Heart right ventricle (tissue), 16 donors: ENCODE data around the gene ANKRD6. TPM values are rescaled to one million over a fixed set of nuclear protein-coding genes. Genes with fewer than 3 reads are reported as not detected.

Experiments
- ATAC-seq, 8 donors: fragments of 200-7000 bp; cut with Tn5 transposase; one replicate each; pipeline ENCODE4 v1.9.1; 2020; ENCODE audit warnings: mild to moderate bottlenecking in 8 of 8, moderate library complexity in 8 of 8, moderate number of reproducible peaks in 1 of 8
- DNase-seq, 2 donors: peaks; one replicate each; pipeline ENCODE4 v3.0.0-alpha.2; 2020
- H3K27ac ChIP-seq, 10 donors: fragments of 200-600 bp; sonication (generic) in 2 of 10; one replicate each; pipeline versions ENCODE4 v1.5.0 to v1.8.0; 2020 to 2022; ENCODE audit warnings: mild to moderate bottlenecking in 3 of 10
- H3K27me3 ChIP-seq, 7 donors: fragments of 200-600 bp; one replicate each; pipeline ENCODE4 v1.8.0; 2021 to 2022; ENCODE audit warnings: mild to moderate bottlenecking in 2 of 7
- H3K36me3 ChIP-seq, 9 donors: fragments of 200-600 bp; sonication (generic) in 1 of 9; one replicate each; pipeline versions ENCODE4 v1.5.0 to v1.8.0; 2020 to 2022; ENCODE audit warnings: mild to moderate bottlenecking in 2 of 9
- H3K4me1 ChIP-seq, 9 donors: fragments of 200-600 bp; sonication (generic) in 1 of 9; one replicate each; pipeline versions ENCODE4 v1.5.0 to v1.8.0; 2020 to 2022; ENCODE audit warnings: mild to moderate bottlenecking in 4 of 9
- H3K4me3 ChIP-seq, 10 donors: fragments of 200-600 bp; sonication (generic) in 2 of 10; one replicate each; pipeline versions ENCODE4 v1.5.0 to v1.8.0; 2020 to 2022; ENCODE audit warnings: mild to moderate bottlenecking in 7 of 10, moderate library complexity in 2 of 10
- H3K9me3 ChIP-seq, 11 donors: fragments of 200-600 bp in 10 of 11; sonication (generic) in 2 of 11; one replicate each; pipeline versions ENCODE4 v1.5.0 to v1.8.0; 2013 to 2022; ENCODE audit warnings: mild to moderate bottlenecking in 2 of 11, control low read depth in 1 of 11, moderate library complexity in 1 of 11
- WGBS, 2 donors: extraction: QIAGEN DNeasy Blood & Tissue Kit; methylation state at CpG; one replicate each; pipeline ENCODE4 v1.1.7; 2013; ENCODE audit warnings: inconsistent platforms in 1 of 2; 5-methylcytosine and 5-hydroxymethylcytosine counted together
- intact Hi-C, 10 donors: fragments of 100-400 bp; cut with DNase I; formaldehyde crosslinking; loops; one replicate each; pipeline versions ENCODE4 v1.11.1 to v1.14.2; 2022
- polyA plus RNA-seq, 2 donors: library from polyadenylated mRNA; stranded (reverse); fragments of 200-250 nt; gene quantifications; one replicate each; pipeline ENCODE4 v1.2.3, GENCODE V29; 2013
- total RNA-seq, 10 donors: library from RNA; stranded (reverse); fragmentation: NEBNext Ultra II Directional in 3 of 10; extraction: Animal tissue kit (Norgen Biotek cat#: 25700) in 3 of 10; gene quantifications; one replicate each; pipeline versions ENCODE4 v1.2.1 to v1.2.4, GENCODE V29; 2021 to 2023
- TF ChIP-seq, protein P1 (sequence below), 9 donors: fragments of 200-600 bp; sonication (generic) in 2 of 9; IDR thresholded peaks; one replicate each; pipeline versions ENCODE4 v1.5.0 to v1.8.0; 2021 to 2022; ENCODE audit warnings: antibody characterized with exemption in 9 of 9, mild to moderate bottlenecking in 5 of 9, moderate library complexity in 1 of 9
- donor health status: Arrhythmogenic right ventricular cardiomyopathy.
- donor health status: ischemic (EF 13 %, LVEDD 7.1; RV severe dilation, severe dysfunction).
- donor health status: healthy with polysubstance abuse.
- donor health status: DM: no; HTN: yes; CAD: no.
- donor health status: DM: no; HTN: no; CAD: no.
- donor health status: ischemic (EF 25% LVEDD 6.9; RV normal size, moderate dysfunction).
- donor health status: ischemic (EF 25% LVEDD 5.7; RV mildly dilated, moderate dysfunction).
- donor health status: healthy.
- donor health status: DM: yes; HTN: yes; CAD: no.
- donor health status: Ischemic cardiomyopathy.
- donor health status: ischemic (EF 35%, LVEDD 5.7; RV mildly dilated, moderate dysfunction).
- donor health status: nonischemic (EF 11% LVEDD 7.7; RV severe dilation, severe dysfunction).
- donor health status: DM: yes; HTN: yes; CAD: no.
- donor health status: PGD.
- donor health status: ischemic (EF 29% LVEDD 5.4; RV normal size, mild dysfunction).
- donor health status: nonischemic (EF 23%, LVEDD 6.1; RV moderate dilation, normal function).

Gene ANKRD6
- total and polyA plus RNA-seq, 12 donors, result 2.0 to 18.2 (median 9.6) TPM

DNA sequence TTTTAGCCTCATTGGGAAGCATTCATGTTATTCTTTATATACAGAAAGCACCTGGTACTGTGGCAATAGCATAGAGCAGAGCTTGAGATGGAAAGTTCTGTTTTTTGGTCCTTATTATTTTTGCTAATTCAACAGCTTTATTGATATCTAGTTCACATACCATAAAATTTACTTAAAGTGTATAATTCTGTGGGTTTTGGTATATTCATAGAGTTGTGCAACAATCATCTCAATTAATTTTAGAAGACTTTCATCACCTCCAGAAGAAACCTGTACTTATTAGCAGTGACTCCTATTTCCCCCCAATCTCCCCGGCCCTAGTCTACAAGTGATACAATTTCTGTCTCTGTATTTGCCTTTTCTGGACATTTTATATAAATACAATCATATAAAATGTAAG is 77.4 kb downstream of the ANKRD6 start:
- Histone ChIP-seq H3K9me3 (no peaks in the 10 kb centered on the region), H3K4me1 (peaks cover 0 to 16% (median 0%) of the 10 kb centered on the region in 9 donors), H3K36me3 (no peaks in the 10 kb centered on the region), H3K4me3 (no peak overlapping the region), H3K27me3 (no peaks in the 10 kb centered on the region), H3K27ac (no peak overlapping the region)
- DNase-seq, result no peak
- intact Hi-C loops, result no loop called here
- 94 to 100% methylated on average over 1 of the region's 1 CpG for WGBS, 2 donors
- TF ChIP-seq, protein P1, sequence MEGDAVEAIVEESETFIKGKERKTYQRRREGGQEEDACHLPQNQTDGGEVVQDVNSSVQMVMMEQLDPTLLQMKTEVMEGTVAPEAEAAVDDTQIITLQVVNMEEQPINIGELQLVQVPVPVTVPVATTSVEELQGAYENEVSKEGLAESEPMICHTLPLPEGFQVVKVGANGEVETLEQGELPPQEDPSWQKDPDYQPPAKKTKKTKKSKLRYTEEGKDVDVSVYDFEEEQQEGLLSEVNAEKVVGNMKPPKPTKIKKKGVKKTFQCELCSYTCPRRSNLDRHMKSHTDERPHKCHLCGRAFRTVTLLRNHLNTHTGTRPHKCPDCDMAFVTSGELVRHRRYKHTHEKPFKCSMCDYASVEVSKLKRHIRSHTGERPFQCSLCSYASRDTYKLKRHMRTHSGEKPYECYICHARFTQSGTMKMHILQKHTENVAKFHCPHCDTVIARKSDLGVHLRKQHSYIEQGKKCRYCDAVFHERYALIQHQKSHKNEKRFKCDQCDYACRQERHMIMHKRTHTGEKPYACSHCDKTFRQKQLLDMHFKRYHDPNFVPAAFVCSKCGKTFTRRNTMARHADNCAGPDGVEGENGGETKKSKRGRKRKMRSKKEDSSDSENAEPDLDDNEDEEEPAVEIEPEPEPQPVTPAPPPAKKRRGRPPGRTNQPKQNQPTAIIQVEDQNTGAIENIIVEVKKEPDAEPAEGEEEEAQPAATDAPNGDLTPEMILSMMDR (IDR thresholded peaks at IDR 0.05), result no peak
- no peak for ATAC-seq

DNA sequence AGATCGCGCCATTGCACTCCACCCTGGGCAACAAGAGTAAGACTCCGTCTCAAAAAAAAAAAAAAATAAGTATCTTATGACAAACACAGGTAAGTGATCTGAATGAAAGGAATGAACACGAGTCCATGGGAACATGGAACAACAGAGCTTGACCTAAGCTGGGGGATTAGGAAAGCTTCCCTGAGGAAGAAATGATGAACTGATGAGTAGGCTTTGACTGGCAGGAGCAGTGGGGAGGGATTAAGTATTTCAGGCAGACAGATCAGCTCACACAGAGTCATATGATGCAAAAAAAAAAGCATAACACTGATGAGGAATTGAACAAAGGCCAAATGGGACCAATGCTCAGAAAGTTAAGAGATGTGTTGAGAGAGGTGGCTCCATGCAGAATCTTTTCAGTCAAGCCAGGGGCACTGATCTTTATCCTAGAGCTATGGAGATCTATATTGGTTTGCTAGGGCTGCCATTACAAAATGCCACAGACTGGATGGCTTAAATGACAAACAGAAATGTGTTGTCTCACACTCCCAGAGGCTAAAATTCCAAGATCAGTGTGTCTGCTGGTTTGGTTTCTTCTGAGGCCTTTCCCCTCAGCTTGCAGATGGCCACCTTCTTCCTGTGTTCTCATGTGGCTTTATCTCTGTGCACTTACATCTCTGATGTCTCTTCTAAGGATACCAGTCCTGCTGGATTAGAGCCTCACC is 85.6 kb downstream of the ANKRD6 start:
- H3K9me3 ChIP-seq, result no peaks in the 10 kb centered on the region
- no peak overlapping the region for H3K4me3 ChIP-seq
- DNase-seq (no peak), ATAC-seq (no peak)
- WGBS, 2 donors, result 98 to 99% methylated on average over 4 of the region's 4 CpGs
- no peaks in the 10 kb centered on the region for H3K27me3 ChIP-seq
- no peak overlapping the region for H3K27ac ChIP-seq
- TF ChIP-seq, protein P1 (IDR thresholded peaks at IDR 0.05), result no peak
- intact Hi-C loops, result no loop called here
- peaks cover 0 to 2% (median 0%) of the 10 kb centered on the region in 9 donors for H3K4me1 ChIP-seq
- H3K36me3 ChIP-seq, result no peaks in the 10 kb centered on the region

DNA sequence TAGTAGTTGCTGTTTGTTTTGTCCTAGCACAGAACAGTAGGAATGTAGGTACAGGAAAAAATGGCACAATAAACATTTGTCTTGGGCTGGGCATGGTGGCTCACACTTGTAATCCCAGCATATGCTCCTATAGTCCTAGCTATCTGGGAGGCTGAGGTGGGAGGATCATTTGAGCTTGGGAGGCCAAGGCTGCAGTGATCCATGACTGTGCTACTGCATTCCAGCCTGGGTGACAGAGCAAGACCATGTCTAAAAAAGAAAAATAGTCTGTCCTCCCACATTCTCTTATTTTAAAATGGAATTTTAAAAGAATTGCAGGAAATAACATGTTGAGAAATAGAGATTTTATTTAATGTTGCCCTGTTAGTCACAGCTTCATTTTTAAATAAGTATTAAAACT is 87.8 kb downstream of the ANKRD6 start:
- H3K4me1 ChIP-seq, result peaks cover 0 to 10% (median 0%) of the 10 kb centered on the region in 9 donors
- H3K9me3 ChIP-seq, result no peaks in the 10 kb centered on the region
- no peaks in the 10 kb centered on the region for H3K27me3 ChIP-seq
- intact Hi-C loops, result no loop called here
- DNase-seq (no peak), ATAC-seq (no peak)
- no peaks in the 10 kb centered on the region for H3K36me3 ChIP-seq
- H3K4me3 ChIP-seq, result no peak overlapping the region
- H3K27ac ChIP-seq, result no peak overlapping the region
- TF ChIP-seq, protein P1 (IDR thresholded peaks at IDR 0.05), result no peak

DNA sequence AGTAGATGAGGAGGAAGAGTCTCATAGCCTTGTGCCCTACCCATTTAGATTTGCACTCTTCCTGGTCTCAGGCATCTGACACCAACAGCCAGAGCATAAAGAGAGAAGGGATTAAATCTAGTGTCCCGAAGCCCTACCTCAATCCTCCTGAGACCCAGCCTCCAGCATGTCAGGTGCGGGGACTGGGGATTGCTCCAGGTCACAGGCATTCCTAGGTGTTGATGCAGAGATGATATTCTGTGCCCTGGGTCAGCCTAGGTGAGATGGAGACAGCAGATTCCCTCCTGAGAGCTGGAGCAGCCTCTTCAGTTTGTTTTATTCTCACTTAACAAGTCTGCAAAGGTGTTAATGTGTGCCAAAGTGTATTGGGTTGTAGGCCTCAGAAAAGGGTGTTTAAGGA is 89.8 kb downstream of the ANKRD6 start:
- 69 to 80% methylated on average over 2 of the region's 2 CpGs for WGBS, 2 donors
- Histone ChIP-seq H3K36me3 (no peaks in the 10 kb centered on the region), H3K4me3 (no peak overlapping the region), H3K27ac (no peak overlapping the region), H3K4me1 (peaks cover 0 to 21% (median 0%) of the 10 kb centered on the region in 9 donors), H3K27me3 (no peaks in the 10 kb centered on the region), H3K9me3 (no peaks in the 10 kb centered on the region)
- DNase-seq, result no peak
- TF ChIP-seq, protein P1 (IDR thresholded peaks at IDR 0.05), result no peak
- no peak for ATAC-seq
- intact Hi-C loops, result no loop called here
